Esophagus muscularis mucosa (tissue), 4 donors: Measurements from ENCODE around the gene OLFML2B.

Experiments
- CTCF ChIP-seq, 3 experiments: fragments of 200-600 bp in 2 of 3; fragments of 450-650 bp in 1 of 3; sonication (generic) in 2 of 3; IDR thresholded peaks; one replicate each; pipeline ENCODE4 v1.5.1; 2017 to 2019; ENCODE audit warnings: antibody characterized with exemption in 3 of 3, mild to moderate bottlenecking in 2 of 3, moderate library complexity in 1 of 3
- EP300 ChIP-seq: sonication (generic); formaldehyde crosslinking; IDR thresholded peaks from one replicate; pipeline ENCODE4 v1.6.1; 2017; ENCODE audit warnings: antibody characterized with exemption
- POLR2A ChIP-seq: fragments of 450-650 bp; IDR thresholded peaks from one replicate; pipeline ENCODE4 v1.6.1; 2017; ENCODE audit warnings: antibody characterized with exemption, moderate library complexity, mild to moderate bottlenecking, low read depth
- POLR2AphosphoS5 ChIP-seq, 2 donors: sonication (generic); formaldehyde crosslinking; IDR thresholded peaks; one replicate each; pipeline ENCODE4 v1.6.1; 2017; ENCODE audit warnings: antibody characterized with exemption in 2 of 2

- TF ChIP-seq CTCF (IDR thresholded peaks at IDR 0.05) (no peak), POLR2AphosphoS5 (IDR thresholded peaks at IDR 0.05) (peak in 1 of 2 donors; percentile 10), POLR2A (no peak), EP300 (no peak)
These were observed 61.4 kb downstream of the OLFML2B start for GRCh38 chr1:161962091-161962887.
